K562 (cell line): ENCODE results near the gene AKAP12. TPM values are rescaled to one million over a fixed set of nuclear protein-coding genes. Genes with fewer than 3 reads are reported as not detected.

Source experiments
- ARID2 ChIP-seq: fragments of 450-650 bp; IDR thresholded peaks from 2 replicates; pipeline ENCODE4 v1.6.1; 2017; ENCODE audit warnings: antibody characterized with exemption, mild to moderate bottlenecking
- CBX2 ChIP-seq: fragments of 200-600 bp; sonication (generic); IDR thresholded peaks from one replicate; pipeline ENCODE4 v1.6.1; 2012; ENCODE audit warnings: mild to moderate bottlenecking, low read length, inconsistent platforms; ENCODE audit not compliant: insufficient read depth, poor library complexity, severe bottlenecking
- ETV1 ChIP-seq: fragments of 450-650 bp; conservative IDR thresholded peaks from 2 replicates; pipeline ENCODE4 v1.6.1; 2016; ENCODE audit warnings: missing genetic modification characterization, control low read depth, low read depth, missing compliant biosample characterization
- ETV6 ChIP-seq, 3 experiments: fragments of 150-350 bp in 1 of 3; sonication (generic) in 1 of 3; formaldehyde crosslinking in 1 of 3; IDR thresholded peaks; 2 replicates each; pipeline versions ENCODE4 v1.6.1 to v1.8.0; 2014 to 2022; ENCODE audit warnings: borderline replicate concordance in 2 of 3, low read depth in 2 of 3, antibody characterized with exemption in 1 of 3, low read length in 1 of 3, mild to moderate bottlenecking in 1 of 3, missing genetic modification reagents in 1 of 3
- HDAC2 ChIP-seq: fragments of 450-650 bp; IDR thresholded peaks from 2 replicates; pipeline ENCODE4 v1.6.1; 2016; ENCODE audit warnings: mild to moderate bottlenecking
- HMG20B ChIP-seq: fragments of 250-450 bp; sonication (Bioruptor Pico); IDR thresholded peaks from 2 replicates; pipeline ENCODE4 v1.5.0; 2021; ENCODE audit warnings: mild to moderate bottlenecking
- KDM1A ChIP-seq, 2 experiments: fragments of 450-650 bp; IDR thresholded peaks; 2 replicates each; pipeline ENCODE4 v1.6.1; 2016; ENCODE audit warnings: mild to moderate bottlenecking in 2 of 2
- NBN ChIP-seq: fragments of 450-650 bp; IDR thresholded peaks from 2 replicates; pipeline ENCODE4 v1.6.1; 2016; ENCODE audit warnings: low read depth, mild to moderate bottlenecking
- RAD51 ChIP-seq: fragments of 450-650 bp; IDR thresholded peaks from 2 replicates; pipeline ENCODE4 v1.7.1; 2016; ENCODE audit warnings: low read depth, mild to moderate bottlenecking, borderline replicate concordance
- TBL1XR1 ChIP-seq, 2 experiments: IDR thresholded peaks; 2 replicates each; pipeline ENCODE4 v1.6.1; 2012; ENCODE audit warnings: improper control_type of control experiment in 2 of 2, low read length in 2 of 2, mild to moderate bottlenecking in 1 of 2
- polyA plus RNA-seq, 8 experiments: library from polyadenylated mRNA; depleted of rRNA in 4 of 8; stranded (reverse) in 5 of 8; unstranded in 3 of 8; fragments of >200 nt; fragmentation: Nextera tagmentation in 2 of 8; fragmentation: Illumina TruSeq in 1 of 8; extraction: Ambion mirVana in 2 of 8; extraction: Trizol in 1 of 8; gene quantifications; 2 replicates each; pipeline versions ENCODE4 v1.2.1 to v1.2.3, GENCODE V29; 2011 to 2014; ENCODE audit warnings: inconsistent platforms in 1 of 8, missing spikeins in 1 of 8
- total RNA-seq, 7 experiments: library from RNA; depleted of rRNA in 6 of 7; stranded (reverse); fragments of >200 nt in 6 of 7; fragmentation: Illumina TruSeq in 2 of 7; extraction: Trizol in 2 of 7; gene quantifications; 2 replicates each; pipeline versions ENCODE4 v1.2.1 to v1.2.3, GENCODE V29; 2011 to 2021; ENCODE audit warnings: low replicate concordance in 1 of 7
- TF ChIP-seq, protein P1 (sequence below): fragments of 450-650 bp; formaldehyde crosslinking; IDR thresholded peaks from 2 replicates; pipeline ENCODE4 v1.4.0; 2020; ENCODE audit warnings: mild to moderate bottlenecking, moderate library complexity
- TF ChIP-seq, protein P2 (sequence below), 2 experiments: fragments of 450-650 bp; IDR thresholded peaks; 2 replicates each; pipeline ENCODE4 v1.6.1; 2016
- TF ChIP-seq, protein P3 (sequence below): sonication (generic); formaldehyde crosslinking; IDR thresholded peaks from 2 replicates; pipeline ENCODE4 v1.8.0; 2022; ENCODE audit warnings: mild to moderate bottlenecking, missing genetic modification reagents
- TF ChIP-seq, protein P4 (sequence below), 2 experiments: IDR thresholded peaks in 1 of 2; conservative IDR thresholded peaks in 1 of 2; 2 replicates each; pipeline ENCODE4 v1.6.1; 2016; ENCODE audit warnings: low read depth in 2 of 2, mild to moderate bottlenecking in 1 of 2, missing compliant biosample characterization in 1 of 2, missing genetic modification characterization in 1 of 2, moderate library complexity in 1 of 2

AKAP12 gene
- total and polyA plus RNA-seq, 9 of the 15 experiments (the other 6 are each of a cell fraction or from before 2014, with no cell fraction given), result 0.08 to 2.0 (median 0.62) TPM

DNA sequence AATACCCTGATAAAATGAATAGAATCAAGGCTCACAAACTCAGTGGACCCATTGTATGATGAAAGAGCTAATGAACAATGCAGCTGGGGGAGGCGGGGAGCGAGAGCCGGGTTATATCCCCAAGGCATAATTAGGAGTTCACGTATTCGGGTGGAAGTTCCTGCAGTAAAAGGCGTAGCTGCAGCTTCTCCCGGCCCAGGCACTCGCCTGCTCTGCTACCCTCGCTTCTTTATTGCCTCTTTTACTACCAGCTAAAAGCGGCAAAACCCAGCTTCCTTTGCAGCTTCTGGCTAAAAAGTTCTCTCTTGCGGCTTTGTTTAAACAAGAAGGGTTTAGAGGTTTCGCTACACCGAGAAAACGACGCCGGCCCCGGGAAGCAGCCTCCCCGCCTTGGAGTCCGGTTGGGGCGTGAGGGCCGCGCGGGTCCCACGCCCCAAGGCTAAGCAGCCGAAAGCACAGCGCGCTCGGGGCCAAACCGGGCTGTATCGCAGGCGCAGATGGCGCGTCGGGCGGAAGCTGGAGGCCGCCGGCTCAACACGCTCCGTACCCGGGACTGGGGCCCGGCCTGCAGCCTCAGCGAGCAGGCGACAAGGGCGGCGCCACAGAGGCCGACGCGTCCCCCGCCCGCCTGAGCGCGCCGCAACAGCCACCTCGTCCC, 150.0 kb downstream of the AKAP12 start (continued):
- TF ChIP-seq HDAC2, result peak; percentile 44; the same call in 1 of the 2 replicates
- TF ChIP-seq ARID2, result 0 out of 2 replicates have a peak, but pooled peaks have one; percentile 21
- no peak for TF ChIP-seq ETV6 (IDR thresholded peaks at IDR 0.05; ENCODE audit: borderline replicate concordance in 1 of 2, low read depth in 2 of 2, low read length in 1 of 2)
- TF ChIP-seq ETV6 (CRISPR knock-in tag; IDR thresholded peaks at IDR 0.05; ENCODE audit: borderline replicate concordance), result no peak
- TF ChIP-seq, protein P1, sequence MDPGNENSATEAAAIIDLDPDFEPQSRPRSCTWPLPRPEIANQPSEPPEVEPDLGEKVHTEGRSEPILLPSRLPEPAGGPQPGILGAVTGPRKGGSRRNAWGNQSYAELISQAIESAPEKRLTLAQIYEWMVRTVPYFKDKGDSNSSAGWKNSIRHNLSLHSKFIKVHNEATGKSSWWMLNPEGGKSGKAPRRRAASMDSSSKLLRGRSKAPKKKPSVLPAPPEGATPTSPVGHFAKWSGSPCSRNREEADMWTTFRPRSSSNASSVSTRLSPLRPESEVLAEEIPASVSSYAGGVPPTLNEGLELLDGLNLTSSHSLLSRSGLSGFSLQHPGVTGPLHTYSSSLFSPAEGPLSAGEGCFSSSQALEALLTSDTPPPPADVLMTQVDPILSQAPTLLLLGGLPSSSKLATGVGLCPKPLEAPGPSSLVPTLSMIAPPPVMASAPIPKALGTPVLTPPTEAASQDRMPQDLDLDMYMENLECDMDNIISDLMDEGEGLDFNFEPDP (CRISPR knock-in tag), result no peak
- no peak for TF ChIP-seq RAD51
- TF ChIP-seq, protein P2, sequence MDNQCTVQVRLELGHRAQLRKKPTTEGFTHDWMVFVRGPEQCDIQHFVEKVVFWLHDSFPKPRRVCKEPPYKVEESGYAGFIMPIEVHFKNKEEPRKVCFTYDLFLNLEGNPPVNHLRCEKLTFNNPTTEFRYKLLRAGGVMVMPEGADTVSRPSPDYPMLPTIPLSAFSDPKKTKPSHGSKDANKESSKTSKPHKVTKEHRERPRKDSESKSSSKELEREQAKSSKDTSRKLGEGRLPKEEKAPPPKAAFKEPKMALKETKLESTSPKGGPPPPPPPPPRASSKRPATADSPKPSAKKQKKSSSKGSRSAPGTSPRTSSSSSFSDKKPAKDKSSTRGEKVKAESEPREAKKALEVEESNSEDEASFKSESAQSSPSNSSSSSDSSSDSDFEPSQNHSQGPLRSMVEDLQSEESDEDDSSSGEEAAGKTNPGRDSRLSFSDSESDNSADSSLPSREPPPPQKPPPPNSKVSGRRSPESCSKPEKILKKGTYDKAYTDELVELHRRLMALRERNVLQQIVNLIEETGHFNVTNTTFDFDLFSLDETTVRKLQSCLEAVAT (IDR thresholded peaks at IDR 0.05), result peak in 1 of 2 experiments; percentile 56; a peak in 1 of 4 replicates
- peak in 1 of 2 experiments; percentile 33; a peak in 2 of 4 replicates for TF ChIP-seq TBL1XR1 (IDR thresholded peaks at IDR 0.05; ENCODE audit: low read length in 2 of 2)
- 0 out of 2 replicates have a peak, but pooled peaks have one; percentile 42 for TF ChIP-seq NBN
- TF ChIP-seq HMG20B (CRISPR knock-in tag), result no peak
- TF ChIP-seq ETV1 (tag), result no peak
- no peak for TF ChIP-seq CBX2
- TF ChIP-seq KDM1A (IDR thresholded peaks at IDR 0.05), result no peak
- TF ChIP-seq, protein P3, sequence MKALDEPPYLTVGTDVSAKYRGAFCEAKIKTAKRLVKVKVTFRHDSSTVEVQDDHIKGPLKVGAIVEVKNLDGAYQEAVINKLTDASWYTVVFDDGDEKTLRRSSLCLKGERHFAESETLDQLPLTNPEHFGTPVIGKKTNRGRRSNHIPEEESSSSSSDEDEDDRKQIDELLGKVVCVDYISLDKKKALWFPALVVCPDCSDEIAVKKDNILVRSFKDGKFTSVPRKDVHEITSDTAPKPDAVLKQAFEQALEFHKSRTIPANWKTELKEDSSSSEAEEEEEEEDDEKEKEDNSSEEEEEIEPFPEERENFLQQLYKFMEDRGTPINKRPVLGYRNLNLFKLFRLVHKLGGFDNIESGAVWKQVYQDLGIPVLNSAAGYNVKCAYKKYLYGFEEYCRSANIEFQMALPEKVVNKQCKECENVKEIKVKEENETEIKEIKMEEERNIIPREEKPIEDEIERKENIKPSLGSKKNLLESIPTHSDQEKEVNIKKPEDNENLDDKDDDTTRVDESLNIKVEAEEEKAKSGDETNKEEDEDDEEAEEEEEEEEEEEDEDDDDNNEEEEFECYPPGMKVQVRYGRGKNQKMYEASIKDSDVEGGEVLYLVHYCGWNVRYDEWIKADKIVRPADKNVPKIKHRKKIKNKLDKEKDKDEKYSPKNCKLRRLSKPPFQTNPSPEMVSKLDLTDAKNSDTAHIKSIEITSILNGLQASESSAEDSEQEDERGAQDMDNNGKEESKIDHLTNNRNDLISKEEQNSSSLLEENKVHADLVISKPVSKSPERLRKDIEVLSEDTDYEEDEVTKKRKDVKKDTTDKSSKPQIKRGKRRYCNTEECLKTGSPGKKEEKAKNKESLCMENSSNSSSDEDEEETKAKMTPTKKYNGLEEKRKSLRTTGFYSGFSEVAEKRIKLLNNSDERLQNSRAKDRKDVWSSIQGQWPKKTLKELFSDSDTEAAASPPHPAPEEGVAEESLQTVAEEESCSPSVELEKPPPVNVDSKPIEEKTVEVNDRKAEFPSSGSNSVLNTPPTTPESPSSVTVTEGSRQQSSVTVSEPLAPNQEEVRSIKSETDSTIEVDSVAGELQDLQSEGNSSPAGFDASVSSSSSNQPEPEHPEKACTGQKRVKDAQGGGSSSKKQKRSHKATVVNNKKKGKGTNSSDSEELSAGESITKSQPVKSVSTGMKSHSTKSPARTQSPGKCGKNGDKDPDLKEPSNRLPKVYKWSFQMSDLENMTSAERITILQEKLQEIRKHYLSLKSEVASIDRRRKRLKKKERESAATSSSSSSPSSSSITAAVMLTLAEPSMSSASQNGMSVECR (CRISPR knock-in tag), result no peak
- TF ChIP-seq, protein P4, sequence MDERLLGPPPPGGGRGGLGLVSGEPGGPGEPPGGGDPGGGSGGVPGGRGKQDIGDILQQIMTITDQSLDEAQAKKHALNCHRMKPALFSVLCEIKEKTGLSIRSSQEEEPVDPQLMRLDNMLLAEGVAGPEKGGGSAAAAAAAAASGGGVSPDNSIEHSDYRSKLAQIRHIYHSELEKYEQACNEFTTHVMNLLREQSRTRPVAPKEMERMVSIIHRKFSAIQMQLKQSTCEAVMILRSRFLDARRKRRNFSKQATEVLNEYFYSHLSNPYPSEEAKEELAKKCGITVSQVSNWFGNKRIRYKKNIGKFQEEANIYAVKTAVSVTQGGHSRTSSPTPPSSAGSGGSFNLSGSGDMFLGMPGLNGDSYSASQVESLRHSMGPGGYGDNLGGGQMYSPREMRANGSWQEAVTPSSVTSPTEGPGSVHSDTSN (CRISPR knock-in tag; IDR thresholded peaks at IDR 0.05; ENCODE audit: low read depth), result no peak
- TF ChIP-seq, protein P4 (tag; conservative IDR thresholded peaks at IDR 0.05; ENCODE audit: low read depth), result no peak
